K562 (cell line): ENCODE measurements around the gene PARD3. TPM values are rescaled to one million over a fixed set of nuclear protein-coding genes. Genes with fewer than 3 reads are reported as not detected.

Source experiments
- BRCA1 ChIP-seq, 2 experiments: fragments of 450-650 bp in 1 of 2; sonication (generic) in 1 of 2; formaldehyde crosslinking in 1 of 2; IDR thresholded peaks; 2 replicates each; pipeline versions ENCODE4 v1.5.0 to v1.6.1; 2017 to 2020; ENCODE audit warnings: mild to moderate bottlenecking in 1 of 2, missing genetic modification reagents in 1 of 2
- CREM ChIP-seq: IDR thresholded peaks from 2 replicates; pipeline ENCODE4 v1.6.1; 2014; ENCODE audit warnings: antibody characterized with exemption, low read depth
- DACH1 ChIP-seq: fragments of 450-650 bp; IDR thresholded peaks from 2 replicates; pipeline ENCODE4 v1.6.1; 2018; ENCODE audit not compliant: partially characterized antibody
- HMBOX1 ChIP-seq: sonication (generic); IDR thresholded peaks from 2 replicates; pipeline ENCODE4 v1.6.1; 2016
- JUN ChIP-seq, 2 experiments: sonication (generic) in 1 of 2; formaldehyde crosslinking in 1 of 2; IDR thresholded peaks; 2 replicates each; pipeline versions ENCODE4 v1.6.1 to v1.8.0; 2012 to 2022; ENCODE audit warnings: borderline replicate concordance in 2 of 2, mild to moderate bottlenecking in 2 of 2, improper control_type of control experiment in 1 of 2, low read depth in 1 of 2, low read length in 1 of 2, missing genetic modification reagents in 1 of 2
- KAT8 ChIP-seq: fragments of 450-650 bp; IDR thresholded peaks from 2 replicates; pipeline ENCODE4 v1.6.1; 2016; ENCODE audit warnings: low read depth, mild to moderate bottlenecking
- KLF1 ChIP-seq: fragments of 450-650 bp; IDR thresholded peaks from 2 replicates; pipeline ENCODE4 v1.6.1; 2016; ENCODE audit warnings: missing genetic modification characterization, missing compliant biosample characterization
- MAZ ChIP-seq, 2 experiments: fragments of 450-650 bp in 1 of 2; sonication (generic) in 1 of 2; formaldehyde crosslinking; IDR thresholded peaks in 1 of 2; conservative IDR thresholded peaks in 1 of 2; 2 replicates each; pipeline versions ENCODE4 v1.4.0 to v1.5.0; 2020; ENCODE audit warnings: mild to moderate bottlenecking in 1 of 2, missing genetic modification reagents in 1 of 2
- NFRKB ChIP-seq: fragments of 450-650 bp; IDR thresholded peaks from 2 replicates; pipeline ENCODE4 v1.6.1; 2016; ENCODE audit warnings: low read depth
- ZNF518B ChIP-seq: fragments of 250-450 bp; sonication (Bioruptor Pico); IDR thresholded peaks from 2 replicates; pipeline ENCODE4 v1.5.0; 2021; ENCODE audit warnings: mild to moderate bottlenecking, moderate library complexity
- polyA plus RNA-seq, 8 experiments: library from polyadenylated mRNA; depleted of rRNA in 4 of 8; stranded (reverse) in 5 of 8; unstranded in 3 of 8; fragments of >200 nt; fragmentation: Nextera tagmentation in 2 of 8; fragmentation: Illumina TruSeq in 1 of 8; extraction: Ambion mirVana in 2 of 8; extraction: Trizol in 1 of 8; gene quantifications; 2 replicates each; pipeline versions ENCODE4 v1.2.1 to v1.2.3, GENCODE V29; 2011 to 2014; ENCODE audit warnings: inconsistent platforms in 1 of 8, missing spikeins in 1 of 8
- total RNA-seq, 7 experiments: library from RNA; depleted of rRNA in 6 of 7; stranded (reverse); fragments of >200 nt in 6 of 7; fragmentation: Illumina TruSeq in 2 of 7; extraction: Trizol in 2 of 7; gene quantifications; 2 replicates each; pipeline versions ENCODE4 v1.2.1 to v1.2.3, GENCODE V29; 2011 to 2021; ENCODE audit warnings: low replicate concordance in 1 of 7
- TF ChIP-seq, protein P1 (sequence below): sonication (generic); formaldehyde crosslinking; IDR thresholded peaks from 2 replicates; pipeline ENCODE4 v1.8.1; 2022; ENCODE audit warnings: missing genetic modification reagents
- TF ChIP-seq, protein P2 (sequence below): sonication (generic); formaldehyde crosslinking; IDR thresholded peaks from 2 replicates; pipeline ENCODE4 v1.8.0; 2023; ENCODE audit warnings: missing genetic modification reagents, mild to moderate bottlenecking, borderline replicate concordance
- TF ChIP-seq, protein P3 (sequence below): fragments of 250-450 bp; sonication (Bioruptor Pico); IDR thresholded peaks from 2 replicates; pipeline ENCODE4 v1.8.0; 2021; ENCODE audit warnings: moderate library complexity, mild to moderate bottlenecking, inconsistent platforms

The PARD3 gene
- total and polyA plus RNA-seq, 9 of the 15 experiments (the other 6 are each of a cell fraction or from before 2014, with no cell fraction given): 2.7 to 11.7 (median 7.7) TPM

DNA sequence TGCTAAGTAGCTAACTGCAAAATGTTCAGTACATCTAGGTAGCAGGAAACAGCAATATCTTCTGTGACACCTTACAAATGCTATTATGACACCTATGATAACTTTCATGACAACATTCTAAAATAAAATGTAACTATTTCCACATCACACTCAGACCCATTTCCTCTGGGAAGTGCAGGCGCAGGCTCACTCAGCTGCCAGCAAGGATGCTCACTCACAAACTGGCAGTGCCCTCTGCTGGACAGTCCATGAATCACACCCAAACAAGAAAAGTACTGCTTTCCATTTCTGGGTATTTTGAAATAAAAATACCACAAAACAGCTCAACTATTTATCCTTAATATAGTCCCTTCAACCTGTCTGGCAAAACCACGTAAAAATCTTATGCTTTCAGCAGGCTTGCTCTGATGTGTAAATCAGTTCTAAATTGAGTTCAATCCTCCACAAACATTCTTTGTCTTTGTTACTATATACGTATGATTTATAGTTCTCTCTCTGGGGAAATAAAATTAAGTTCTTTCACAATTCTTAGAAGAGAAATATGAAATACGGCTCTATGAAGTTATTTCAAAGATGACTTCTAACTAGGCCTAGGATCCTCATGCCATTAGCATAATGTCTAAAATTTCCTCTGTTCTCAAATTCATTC, 176.6 kb downstream of the PARD3 start (continued):
- TF ChIP-seq MAZ (CRISPR knock-in tag; conservative IDR thresholded peaks at IDR 0.05 in 1 of 2, IDR thresholded peaks at IDR 0.05 in 1 of 2) (no peak), NFRKB (no peak), BRCA1 (IDR thresholded peaks at IDR 0.05) (no peak), BRCA1 (CRISPR knock-in tag; IDR thresholded peaks at IDR 0.05) (no peak), DACH1 (no peak), ZNF518B (CRISPR knock-in tag) (no peak), KAT8 (no peak), CREM (no peak), HMBOX1 (no peak), JUN (IDR thresholded peaks at IDR 0.05; ENCODE audit: borderline replicate concordance, low read depth, low read length) (no peak), JUN (CRISPR knock-in tag; IDR thresholded peaks at IDR 0.05; ENCODE audit: borderline replicate concordance) (no peak), KLF1 (tag) (no peak)
- TF ChIP-seq, protein P1, sequence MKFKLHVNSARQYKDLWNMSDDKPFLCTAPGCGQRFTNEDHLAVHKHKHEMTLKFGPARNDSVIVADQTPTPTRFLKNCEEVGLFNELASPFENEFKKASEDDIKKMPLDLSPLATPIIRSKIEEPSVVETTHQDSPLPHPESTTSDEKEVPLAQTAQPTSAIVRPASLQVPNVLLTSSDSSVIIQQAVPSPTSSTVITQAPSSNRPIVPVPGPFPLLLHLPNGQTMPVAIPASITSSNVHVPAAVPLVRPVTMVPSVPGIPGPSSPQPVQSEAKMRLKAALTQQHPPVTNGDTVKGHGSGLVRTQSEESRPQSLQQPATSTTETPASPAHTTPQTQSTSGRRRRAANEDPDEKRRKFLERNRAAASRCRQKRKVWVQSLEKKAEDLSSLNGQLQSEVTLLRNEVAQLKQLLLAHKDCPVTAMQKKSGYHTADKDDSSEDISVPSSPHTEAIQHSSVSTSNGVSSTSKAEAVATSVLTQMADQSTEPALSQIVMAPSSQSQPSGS (CRISPR knock-in tag): no peak
- TF ChIP-seq, protein P2, sequence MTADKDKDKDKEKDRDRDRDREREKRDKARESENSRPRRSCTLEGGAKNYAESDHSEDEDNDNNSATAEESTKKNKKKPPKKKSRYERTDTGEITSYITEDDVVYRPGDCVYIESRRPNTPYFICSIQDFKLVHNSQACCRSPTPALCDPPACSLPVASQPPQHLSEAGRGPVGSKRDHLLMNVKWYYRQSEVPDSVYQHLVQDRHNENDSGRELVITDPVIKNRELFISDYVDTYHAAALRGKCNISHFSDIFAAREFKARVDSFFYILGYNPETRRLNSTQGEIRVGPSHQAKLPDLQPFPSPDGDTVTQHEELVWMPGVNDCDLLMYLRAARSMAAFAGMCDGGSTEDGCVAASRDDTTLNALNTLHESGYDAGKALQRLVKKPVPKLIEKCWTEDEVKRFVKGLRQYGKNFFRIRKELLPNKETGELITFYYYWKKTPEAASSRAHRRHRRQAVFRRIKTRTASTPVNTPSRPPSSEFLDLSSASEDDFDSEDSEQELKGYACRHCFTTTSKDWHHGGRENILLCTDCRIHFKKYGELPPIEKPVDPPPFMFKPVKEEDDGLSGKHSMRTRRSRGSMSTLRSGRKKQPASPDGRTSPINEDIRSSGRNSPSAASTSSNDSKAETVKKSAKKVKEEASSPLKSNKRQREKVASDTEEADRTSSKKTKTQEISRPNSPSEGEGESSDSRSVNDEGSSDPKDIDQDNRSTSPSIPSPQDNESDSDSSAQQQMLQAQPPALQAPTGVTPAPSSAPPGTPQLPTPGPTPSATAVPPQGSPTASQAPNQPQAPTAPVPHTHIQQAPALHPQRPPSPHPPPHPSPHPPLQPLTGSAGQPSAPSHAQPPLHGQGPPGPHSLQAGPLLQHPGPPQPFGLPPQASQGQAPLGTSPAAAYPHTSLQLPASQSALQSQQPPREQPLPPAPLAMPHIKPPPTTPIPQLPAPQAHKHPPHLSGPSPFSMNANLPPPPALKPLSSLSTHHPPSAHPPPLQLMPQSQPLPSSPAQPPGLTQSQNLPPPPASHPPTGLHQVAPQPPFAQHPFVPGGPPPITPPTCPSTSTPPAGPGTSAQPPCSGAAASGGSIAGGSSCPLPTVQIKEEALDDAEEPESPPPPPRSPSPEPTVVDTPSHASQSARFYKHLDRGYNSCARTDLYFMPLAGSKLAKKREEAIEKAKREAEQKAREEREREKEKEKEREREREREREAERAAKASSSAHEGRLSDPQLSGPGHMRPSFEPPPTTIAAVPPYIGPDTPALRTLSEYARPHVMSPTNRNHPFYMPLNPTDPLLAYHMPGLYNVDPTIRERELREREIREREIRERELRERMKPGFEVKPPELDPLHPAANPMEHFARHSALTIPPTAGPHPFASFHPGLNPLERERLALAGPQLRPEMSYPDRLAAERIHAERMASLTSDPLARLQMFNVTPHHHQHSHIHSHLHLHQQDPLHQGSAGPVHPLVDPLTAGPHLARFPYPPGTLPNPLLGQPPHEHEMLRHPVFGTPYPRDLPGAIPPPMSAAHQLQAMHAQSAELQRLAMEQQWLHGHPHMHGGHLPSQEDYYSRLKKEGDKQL (CRISPR knock-in tag): no peak
- TF ChIP-seq, protein P3, sequence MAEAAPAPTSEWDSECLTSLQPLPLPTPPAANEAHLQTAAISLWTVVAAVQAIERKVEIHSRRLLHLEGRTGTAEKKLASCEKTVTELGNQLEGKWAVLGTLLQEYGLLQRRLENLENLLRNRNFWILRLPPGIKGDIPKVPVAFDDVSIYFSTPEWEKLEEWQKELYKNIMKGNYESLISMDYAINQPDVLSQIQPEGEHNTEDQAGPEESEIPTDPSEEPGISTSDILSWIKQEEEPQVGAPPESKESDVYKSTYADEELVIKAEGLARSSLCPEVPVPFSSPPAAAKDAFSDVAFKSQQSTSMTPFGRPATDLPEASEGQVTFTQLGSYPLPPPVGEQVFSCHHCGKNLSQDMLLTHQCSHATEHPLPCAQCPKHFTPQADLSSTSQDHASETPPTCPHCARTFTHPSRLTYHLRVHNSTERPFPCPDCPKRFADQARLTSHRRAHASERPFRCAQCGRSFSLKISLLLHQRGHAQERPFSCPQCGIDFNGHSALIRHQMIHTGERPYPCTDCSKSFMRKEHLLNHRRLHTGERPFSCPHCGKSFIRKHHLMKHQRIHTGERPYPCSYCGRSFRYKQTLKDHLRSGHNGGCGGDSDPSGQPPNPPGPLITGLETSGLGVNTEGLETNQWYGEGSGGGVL (CRISPR knock-in tag): no peak
